SHP77 treated with DMSO at 0.1 percent for 48 hours (cell line): ENCODE data around the gene RREB1.

Experiments
- DNase-seq: peaks from one replicate; lab custom pipeline; 2025; lab: John Stamatoyannopoulos, UW

Gene RREB1

GRCh38 chr6:7100072-7100752 lies 7.5 kb upstream of the RREB1 start:
- DNase-seq: no peak

- no peak for DNase-seq
Measured at GRCh38 chr6:7100753-7101081, 7.0 kb upstream of the RREB1 start.

DNA sequence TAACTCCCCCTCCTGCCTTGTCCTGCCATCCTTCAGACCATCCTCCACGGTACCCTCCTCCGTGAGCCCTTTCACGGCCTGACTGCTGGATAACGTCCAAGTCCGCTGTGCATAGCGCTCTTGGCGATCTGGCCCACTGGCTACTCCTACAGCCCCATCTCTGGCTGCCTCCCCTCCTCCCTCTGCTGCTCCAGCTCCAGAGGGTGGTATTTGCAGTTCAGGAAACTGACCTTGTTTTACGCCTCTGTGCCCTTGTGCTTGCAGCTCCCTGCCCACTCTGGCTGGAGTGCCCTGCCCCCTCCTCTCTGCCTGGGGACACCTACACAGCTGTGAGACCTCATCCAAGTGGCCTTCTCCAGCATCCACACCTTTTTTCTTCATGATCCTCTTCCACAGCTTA lies 6.5 kb upstream of the RREB1 start:
- peak; percentile 16 for DNase-seq

GRCh38 chr6:7104752-7105151 lies 3.0 kb upstream of the RREB1 start:
- DNase-seq: no peak

- DNase-seq: no peak
Measured at GRCh38 chr6:7106215-7106751, 1.5 kb upstream of the RREB1 start.

- no peak for DNase-seq
Measured at GRCh38 chr6:7106752-7107577, 796 bp upstream of the RREB1 start.

DNA sequence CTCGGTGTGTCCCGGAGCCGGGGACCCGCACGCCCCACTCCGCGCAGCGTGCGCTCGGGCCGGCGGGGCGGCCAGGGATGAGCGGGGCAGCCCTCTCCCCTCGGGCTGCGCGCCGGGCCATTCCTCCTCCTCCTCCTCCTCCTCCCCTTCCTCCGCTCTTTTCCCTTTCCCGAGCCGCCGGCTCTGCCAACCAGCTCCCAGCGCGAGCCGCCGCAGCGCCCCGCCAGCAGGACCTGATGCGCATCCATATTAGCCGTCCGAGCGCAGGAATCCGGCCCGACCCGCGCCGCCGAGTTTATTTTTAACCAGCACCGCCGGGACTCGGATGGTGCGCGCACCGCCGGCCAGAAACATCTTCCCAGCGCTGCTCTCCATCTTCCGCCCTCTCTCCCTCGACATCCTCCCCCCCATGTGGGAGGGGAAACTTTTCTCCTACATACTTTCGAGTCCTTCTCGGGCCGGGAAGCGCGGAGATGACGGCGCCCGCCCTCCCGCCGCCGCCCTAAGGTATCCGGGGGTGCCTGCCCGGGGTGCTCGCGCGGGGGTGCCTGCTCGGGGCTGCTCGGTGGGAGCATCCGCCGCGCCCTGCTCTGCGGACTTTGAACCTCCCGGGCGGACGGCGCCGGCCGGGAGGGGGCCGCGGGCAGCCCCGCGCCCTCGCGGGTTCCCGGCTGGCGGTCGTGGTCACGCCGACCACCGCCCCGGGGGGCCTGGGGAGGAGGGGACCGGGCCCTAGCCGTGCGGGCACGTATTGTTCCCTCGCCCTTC lies 619 bp downstream of the RREB1 start:
- DNase-seq: no peak

- no peak for DNase-seq
Measured at GRCh38 chr6:7108964-7109836, 1.4 kb downstream of the RREB1 start.

DNA sequence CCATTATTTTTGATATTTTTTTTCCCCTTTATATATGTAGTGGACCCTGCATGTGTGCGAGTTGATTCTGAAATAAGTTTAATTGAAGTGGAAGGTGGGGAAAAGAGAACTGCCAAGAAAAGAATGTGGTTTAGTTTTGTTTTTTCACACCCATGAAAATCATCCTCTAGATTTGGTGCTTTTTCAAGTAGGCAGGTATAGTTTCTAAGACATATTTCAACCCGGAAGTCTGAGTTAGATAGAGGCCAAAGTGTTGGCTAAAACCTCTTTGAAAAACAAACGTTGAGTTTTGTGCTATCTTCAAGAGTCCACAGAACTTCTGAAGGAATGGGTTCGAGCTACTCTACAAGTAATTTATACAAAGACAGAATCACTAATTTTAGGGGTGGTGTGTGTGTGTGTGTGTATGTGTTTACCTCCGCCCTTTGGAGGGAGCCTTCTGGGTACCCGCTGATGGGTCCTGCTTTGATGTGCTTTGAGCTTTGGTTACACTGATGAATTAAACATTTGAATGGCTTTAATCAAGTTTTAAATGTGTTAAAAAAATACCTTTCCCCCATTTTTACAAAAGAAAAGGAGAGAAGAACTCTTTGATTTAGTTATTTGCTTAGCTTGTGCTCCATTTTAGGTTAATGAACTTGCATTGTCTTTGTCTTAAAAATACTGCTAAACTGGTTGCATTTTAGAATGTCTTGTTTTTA lies 2.5 kb downstream of the RREB1 start:
- DNase-seq: no peak

- DNase-seq: no peak
Measured at GRCh38 chr6:7111095-7111690, 3.4 kb downstream of the RREB1 start.

- no peak for DNase-seq
Measured at GRCh38 chr6:7112171-7112570, 4.4 kb downstream of the RREB1 start.

- DNase-seq: peak; percentile 18
Measured at GRCh38 chr6:7112741-7113313, 5.1 kb downstream of the RREB1 start.

DNA sequence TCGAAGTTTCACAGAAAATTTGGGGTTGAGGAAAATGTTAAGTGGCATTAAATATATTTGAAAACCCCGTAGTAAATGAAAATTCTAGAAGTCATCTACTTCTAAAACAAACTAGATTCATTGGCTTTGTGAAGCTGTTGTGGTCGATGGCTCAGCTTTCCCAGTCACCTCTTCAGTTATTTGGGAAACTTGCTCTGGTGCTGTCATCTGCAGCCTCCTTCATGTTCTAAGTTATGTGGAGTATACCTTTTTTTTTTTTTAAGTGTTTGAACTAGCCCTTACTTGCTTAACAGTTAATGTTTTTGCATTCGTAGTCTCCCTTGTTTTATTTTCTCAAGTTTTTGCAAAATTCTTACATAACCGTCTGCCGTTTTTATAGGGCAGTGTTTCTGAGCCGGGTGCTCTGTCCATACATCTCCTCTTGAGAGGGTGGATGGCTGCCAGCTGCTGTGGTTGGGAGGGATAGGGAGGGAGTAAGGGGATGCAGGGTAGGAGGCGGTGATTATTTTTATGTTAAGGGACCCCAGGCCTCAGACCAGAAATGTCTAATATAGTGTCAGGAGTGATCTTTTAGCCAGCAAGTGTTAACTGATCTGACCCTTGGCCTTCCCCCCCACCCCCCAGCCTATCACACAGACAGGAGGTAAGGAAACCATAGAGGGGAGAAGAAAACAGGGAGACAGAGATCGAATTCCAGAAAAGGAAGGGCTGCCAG lies 7.1 kb downstream of the RREB1 start:
- no peak for DNase-seq

GRCh38 chr6:7115543-7116231 lies 7.9 kb downstream of the RREB1 start:
- no peak for DNase-seq

DNA sequence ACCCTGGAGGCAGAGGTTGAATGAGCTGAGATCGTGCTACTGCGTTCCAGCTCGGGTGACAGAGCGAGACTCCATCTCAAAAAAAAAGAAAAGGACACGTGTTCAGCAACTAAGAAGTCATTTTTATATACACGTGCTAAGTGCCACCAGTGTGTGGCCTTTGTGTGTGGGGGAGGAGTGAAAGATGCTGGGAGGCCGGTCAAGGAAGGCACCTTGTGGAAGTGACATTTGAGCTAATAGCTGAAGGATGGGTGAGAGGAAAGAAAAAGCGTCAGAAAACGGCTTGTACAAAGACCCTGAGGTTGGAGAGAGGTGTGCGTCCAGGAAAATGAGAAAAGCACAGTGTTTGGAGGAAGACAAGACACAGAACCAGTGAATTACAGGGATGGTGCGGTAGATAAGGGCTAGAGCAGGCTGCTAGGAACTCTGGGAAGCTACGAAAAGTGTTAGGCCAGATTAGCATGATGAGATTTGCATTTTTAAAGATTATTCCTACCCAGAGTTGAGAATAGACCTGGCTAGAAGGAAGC lies 11.6 kb downstream of the RREB1 start:
- DNase-seq: no peak

- no peak for DNase-seq
Measured at GRCh38 chr6:7121700-7122241, 14.0 kb downstream of the RREB1 start.

DNA sequence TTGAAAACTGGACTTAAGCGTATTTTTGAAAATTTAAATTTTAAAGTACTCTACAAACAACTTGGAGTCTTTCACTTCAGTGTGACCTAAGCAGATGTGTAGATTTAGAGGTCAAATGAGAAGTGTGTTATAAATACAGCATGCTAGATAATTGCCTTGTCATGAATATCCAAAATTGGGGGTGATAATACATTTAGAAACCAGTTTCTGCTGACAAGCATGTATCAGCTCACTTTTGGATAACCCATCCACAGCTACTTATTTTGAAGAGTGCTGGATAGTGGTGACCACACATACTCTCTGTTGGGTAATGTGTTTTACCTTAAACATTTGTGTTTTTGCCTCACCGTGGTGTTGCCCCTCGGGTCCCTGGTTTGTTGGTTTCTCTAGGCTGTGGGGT lies 14.9 kb downstream of the RREB1 start:
- DNase-seq: no peak

DNA sequence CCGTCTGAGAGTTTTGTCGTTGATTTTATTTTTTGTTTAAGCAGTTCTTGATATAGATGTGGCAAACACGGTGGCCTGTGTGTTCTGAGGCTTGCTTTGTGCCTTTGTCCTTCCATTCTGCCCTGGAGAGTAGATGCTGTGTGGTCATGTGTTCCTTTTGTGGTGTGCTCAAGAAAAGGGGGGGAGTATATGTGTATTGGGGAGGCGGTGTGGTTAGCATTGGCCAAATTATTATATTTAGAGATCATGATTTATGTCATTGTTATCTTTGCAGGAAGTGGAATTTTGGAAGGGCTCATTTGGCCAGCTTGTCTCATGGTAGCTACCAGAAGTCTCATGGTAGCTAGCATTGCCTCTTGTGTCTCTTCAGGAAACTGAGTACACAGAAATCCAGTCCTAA lies 16.4 kb downstream of the RREB1 start:
- DNase-seq: no peak
